Brain microvascular endothelial cell (primary cell): ENCODE results near the gene PRKG1.

Source experiments
- DNase-seq: peaks from one replicate; pipeline ENCODE4 v3.0.0-alpha.2; 2020
- H3K27ac ChIP-seq: fragments of 250-450 bp; sonication (Bioruptor Pico); 2 replicates; pipeline ENCODE4 v1.5.1; 2020; ENCODE audit warnings: mild to moderate bottlenecking, moderate library complexity
- H3K27me3 ChIP-seq: fragments of 250-450 bp; sonication (Bioruptor Pico); replicated peaks from 2 replicates; pipeline ENCODE4 v1.5.1; 2020; ENCODE audit warnings: mild to moderate bottlenecking
- H3K36me3 ChIP-seq: fragments of 250-450 bp; sonication (Bioruptor Pico); replicated peaks from 2 replicates; pipeline ENCODE4 v1.5.1; 2020; ENCODE audit warnings: mild to moderate bottlenecking
- H3K4me3 ChIP-seq: 2 replicates; pipeline ENCODE4 v1.5.1; 2011; ENCODE audit warnings: low read depth, mild to moderate bottlenecking, control low read depth, low read length, moderate library complexity
- in situ Hi-C: cut with HindIII; loops from 2 replicates; pipeline ENCODE4 v1.10.0; 2017; ENCODE audit warnings: low sequenced_read_pairs, low pct_ligation_motif_present
- TF ChIP-seq, protein P1 (sequence below): IDR thresholded peaks from 2 replicates; pipeline ENCODE4 v1.5.1; 2011; ENCODE audit warnings: low read depth, mild to moderate bottlenecking, moderate library complexity, low read length, control low read depth, inconsistent platforms; ENCODE audit errors: missing control alignments

PRKG1 gene

DNA sequence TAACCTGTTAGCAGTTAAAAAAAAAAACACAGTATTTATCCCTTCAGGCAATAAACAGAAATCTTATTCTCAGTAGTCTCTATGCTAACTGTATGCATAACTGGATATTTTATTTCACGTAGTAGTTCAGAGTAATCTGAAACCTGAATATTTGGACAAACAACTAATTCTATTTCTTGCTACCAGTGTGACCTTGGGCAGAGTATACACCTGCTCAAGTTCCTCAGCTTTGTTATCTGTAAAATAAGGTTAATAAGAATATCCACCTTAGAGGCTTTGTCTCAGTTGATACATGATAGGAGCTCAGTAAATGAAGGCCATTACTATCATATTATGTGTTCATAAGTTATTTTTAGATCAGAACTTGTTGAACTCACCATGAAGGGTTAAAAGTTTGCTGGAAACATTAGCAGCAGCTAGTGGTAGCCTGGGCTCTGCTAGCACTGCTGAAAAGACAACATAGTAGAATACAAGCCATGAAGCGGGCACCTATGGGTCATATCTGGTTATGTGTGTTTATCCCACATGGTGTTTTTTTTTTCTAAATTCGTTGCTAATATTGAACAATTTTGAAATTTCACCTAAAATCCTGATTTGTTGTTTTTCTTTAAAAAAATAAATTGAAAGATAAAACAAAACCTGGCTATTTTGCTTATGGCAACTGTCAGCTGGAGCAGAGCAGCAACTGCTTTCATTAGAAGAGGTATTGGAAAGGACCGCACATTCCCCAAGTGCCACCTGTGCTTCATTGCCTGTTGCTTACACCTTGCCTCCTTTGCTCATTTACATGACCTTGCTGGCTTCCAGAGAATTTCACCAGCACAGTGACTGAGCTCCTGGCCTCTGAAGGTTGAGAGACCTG is 303.0 kb downstream of the PRKG1 start:
- Histone ChIP-seq H3K27me3 (no peaks in the 10 kb centered on the region), H3K4me3 (no peak overlapping the region), H3K27ac (no peak overlapping the region), H3K36me3 (no peaks in the 10 kb centered on the region)
- TF ChIP-seq, protein P1, sequence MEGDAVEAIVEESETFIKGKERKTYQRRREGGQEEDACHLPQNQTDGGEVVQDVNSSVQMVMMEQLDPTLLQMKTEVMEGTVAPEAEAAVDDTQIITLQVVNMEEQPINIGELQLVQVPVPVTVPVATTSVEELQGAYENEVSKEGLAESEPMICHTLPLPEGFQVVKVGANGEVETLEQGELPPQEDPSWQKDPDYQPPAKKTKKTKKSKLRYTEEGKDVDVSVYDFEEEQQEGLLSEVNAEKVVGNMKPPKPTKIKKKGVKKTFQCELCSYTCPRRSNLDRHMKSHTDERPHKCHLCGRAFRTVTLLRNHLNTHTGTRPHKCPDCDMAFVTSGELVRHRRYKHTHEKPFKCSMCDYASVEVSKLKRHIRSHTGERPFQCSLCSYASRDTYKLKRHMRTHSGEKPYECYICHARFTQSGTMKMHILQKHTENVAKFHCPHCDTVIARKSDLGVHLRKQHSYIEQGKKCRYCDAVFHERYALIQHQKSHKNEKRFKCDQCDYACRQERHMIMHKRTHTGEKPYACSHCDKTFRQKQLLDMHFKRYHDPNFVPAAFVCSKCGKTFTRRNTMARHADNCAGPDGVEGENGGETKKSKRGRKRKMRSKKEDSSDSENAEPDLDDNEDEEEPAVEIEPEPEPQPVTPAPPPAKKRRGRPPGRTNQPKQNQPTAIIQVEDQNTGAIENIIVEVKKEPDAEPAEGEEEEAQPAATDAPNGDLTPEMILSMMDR = no peak
- in situ Hi-C loops = no loop called here
- DNase-seq = no peak

DNA sequence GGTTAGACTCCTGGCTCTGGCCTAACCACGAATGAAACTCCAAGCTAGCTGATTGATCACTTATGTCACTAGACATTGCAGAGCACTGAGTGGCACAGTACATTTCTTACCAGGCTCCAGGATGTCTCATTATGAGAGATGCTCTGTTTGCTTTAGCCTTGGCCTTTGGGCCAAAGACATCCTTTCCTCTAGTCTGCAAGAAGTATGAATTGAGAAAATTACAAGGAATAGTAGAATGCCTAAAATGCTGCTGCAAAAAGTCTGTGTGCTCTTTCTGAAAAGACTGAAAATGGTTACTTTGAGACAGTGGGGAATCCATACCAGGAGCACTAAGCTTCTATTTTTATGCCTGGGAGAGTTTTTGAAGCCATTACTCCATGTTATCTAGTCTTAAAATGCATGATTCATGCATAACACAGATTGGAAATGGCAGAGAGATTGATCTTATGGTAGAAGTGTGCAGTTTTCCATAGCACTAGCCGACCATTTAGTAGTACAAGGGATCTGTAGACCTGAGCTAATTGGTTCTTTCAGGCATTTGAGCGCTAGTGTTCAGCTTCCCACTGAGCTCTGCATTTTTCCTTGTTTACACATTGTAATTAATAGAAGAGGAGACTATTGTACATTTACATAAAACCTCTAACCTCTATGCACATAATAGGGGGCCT is 303.8 kb downstream of the PRKG1 start:
- no peak for DNase-seq

DNA sequence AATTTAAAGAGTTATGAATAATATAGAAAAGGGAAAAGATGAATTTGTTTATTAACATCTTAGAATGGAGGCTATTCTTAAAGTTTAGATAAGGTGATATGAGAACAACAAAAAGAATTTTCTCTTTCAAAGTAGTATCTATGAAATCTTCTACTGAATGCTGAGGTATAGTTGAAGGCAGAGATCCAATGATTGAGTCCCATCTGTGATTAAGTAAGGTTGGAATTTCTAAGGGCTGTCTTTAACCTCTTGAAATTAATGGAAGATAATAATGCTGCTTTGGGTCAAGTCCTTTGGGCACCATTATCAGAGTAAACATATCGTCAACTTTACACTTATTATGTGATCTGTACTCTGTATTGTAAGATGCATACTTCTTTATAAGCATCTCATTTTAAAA is 307.9 kb downstream of the PRKG1 start:
- no peak for DNase-seq
- H3K36me3 ChIP-seq = no peaks in the 10 kb centered on the region
- TF ChIP-seq, protein P1 = no peak
- H3K4me3 ChIP-seq = no peak overlapping the region
- no peaks in the 10 kb centered on the region for H3K27me3 ChIP-seq
- no peak overlapping the region for H3K27ac ChIP-seq
- in situ Hi-C loops = no loop called here

More for the DNA sequence above, 303.8 kb downstream of the PRKG1 start:
- in situ Hi-C loops = no loop called here
- no peaks in the 10 kb centered on the region for H3K27me3 ChIP-seq
- TF ChIP-seq, protein P1 = no peak
- H3K27ac ChIP-seq = no peak overlapping the region
- no peaks in the 10 kb centered on the region for H3K36me3 ChIP-seq
- no peak overlapping the region for H3K4me3 ChIP-seq

DNA sequence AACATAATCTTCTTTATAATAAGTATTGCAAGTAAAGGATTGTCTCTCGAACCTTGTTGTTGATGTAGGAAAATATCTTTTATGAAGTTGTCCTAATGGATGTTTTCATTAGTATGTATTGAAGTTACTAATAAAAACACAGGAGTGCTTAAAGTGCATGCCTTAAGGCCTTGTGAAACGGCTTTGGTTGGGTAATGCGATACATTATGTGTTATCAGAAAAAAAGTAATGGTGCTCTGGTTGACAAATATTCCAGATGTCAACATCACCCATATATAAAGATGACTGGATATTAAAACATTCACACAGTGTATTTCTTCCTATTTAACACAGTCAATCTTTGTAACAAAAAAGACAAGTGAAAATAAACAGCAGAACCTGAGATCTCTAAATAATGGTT is 310.7 kb downstream of the PRKG1 start:
- H3K36me3 ChIP-seq = no peaks in the 10 kb centered on the region
- in situ Hi-C loops = no loop called here
- DNase-seq = no peak
- no peak overlapping the region for H3K27ac ChIP-seq
- no peaks in the 10 kb centered on the region for H3K27me3 ChIP-seq
- TF ChIP-seq, protein P1 = no peak
- no peak overlapping the region for H3K4me3 ChIP-seq

DNA sequence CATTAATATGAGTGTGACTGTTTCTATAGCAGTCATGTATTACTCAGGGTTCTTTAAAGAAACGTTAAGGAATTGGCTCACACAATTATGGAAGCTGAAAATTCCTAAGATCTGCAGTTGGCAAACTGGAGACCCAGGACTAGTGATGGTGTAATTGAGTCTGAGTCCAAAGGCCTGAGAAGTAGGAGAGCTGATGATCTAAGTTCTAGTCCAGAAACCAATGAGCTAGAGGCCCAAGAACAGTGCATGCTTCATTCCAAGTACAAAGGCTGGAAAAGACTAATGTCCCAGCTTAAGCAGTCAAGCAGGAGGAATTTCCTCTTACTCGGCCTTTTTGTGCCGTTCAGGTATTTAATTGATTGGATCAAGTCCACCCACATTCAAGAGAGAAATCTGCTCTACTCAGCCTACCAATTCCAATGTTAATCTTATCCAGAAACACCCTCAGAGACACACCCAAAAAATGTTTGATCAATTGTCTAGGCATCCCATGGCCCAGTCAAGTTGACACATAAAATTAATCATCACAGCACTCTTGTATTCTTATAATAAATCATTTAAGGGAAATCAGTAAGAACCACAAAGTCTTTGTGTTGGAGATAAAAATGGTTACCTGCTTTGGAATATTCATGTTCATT is 312.1 kb downstream of the PRKG1 start:
- DNase-seq = no peak
- Histone ChIP-seq H3K27me3 (no peaks in the 10 kb centered on the region), H3K27ac (no peak overlapping the region), H3K36me3 (no peaks in the 10 kb centered on the region), H3K4me3 (no peak overlapping the region)
- TF ChIP-seq, protein P1 = no peak
- in situ Hi-C loops = no loop called here
